CD4-positive, alpha-beta T cell treated with Interleukin-10 for 1 hour (primary cell): ENCODE measurements around the gene BPIFB4.
"Not testable (repeated sequence)": the region's sequence is repeated elsewhere in the genome, so short reads cannot be mapped to it uniquely, and the experiment has no call there.

Experiments
- DNase-seq: peaks from one replicate; pipeline ENCODE4 v3.0.0-alpha.2; 2020

Gene BPIFB4

DNA sequence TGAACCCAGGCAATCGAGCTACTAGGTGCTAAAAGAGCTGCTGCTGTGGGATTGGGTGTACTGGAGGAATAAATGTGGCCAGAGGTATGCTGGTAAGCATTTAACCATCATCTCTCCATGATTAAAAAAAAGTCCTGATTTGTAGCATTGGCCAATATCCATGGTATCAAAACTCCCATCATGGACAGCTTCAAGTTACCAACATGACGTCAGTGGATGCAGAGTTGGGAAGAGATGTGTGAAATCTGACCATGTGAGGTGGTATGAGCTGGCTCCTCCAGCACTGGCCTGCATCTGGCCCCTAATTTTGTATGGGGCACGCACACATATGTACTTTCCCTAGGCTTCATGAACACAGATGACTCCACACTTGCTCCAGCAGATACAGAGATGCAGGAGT lies 11.7 kb downstream of the BPIFB4 start:
- no peak for DNase-seq

- no peak for DNase-seq
Observed at GRCh38 chr20:33091693-33092092, 12.2 kb downstream of the BPIFB4 start.

- DNase-seq: no peak
Observed at GRCh38 chr20:33092361-33092760, 12.9 kb downstream of the BPIFB4 start.

DNA sequence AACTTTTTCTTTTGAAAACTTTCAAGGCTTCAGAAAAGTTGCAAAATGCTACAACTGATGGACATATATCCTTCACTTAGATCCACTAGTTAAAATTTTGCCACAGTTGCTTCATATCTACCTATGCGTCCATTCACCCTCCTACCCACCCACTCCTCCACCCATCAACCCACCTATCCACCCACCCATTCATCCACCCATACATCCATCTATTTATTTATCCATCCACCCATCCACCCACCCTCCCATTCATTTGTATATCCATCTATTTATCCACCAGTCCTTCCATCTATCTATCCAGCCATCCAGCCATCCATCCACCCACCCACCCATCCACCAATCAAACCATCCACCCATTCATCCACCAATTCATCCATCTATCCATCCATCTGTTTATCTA lies 13.6 kb downstream of the BPIFB4 start:
- no peak for DNase-seq

- DNase-seq: no peak
Observed at GRCh38 chr20:33093582-33093981, 14.1 kb downstream of the BPIFB4 start.

DNA sequence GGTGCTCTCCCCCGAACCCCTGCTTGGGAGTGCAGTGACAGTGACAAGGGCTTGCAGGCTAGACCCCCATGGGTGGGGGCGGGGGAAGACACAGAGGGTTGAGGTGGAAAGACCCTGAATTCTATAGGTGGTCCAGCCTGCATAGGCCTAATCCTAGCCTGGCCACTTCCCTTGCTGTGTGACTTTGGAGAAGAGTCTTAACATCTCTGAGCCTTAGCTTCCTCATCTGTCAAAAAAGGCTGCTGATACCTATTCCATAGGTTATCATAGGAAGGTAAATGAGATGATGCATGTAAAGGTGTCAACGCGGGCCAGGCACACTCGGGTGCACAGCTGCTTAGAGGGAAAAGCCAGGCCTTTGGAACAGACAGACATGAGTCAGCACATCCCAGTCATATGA lies 15.8 kb downstream of the BPIFB4 start:
- no peak for DNase-seq

DNA sequence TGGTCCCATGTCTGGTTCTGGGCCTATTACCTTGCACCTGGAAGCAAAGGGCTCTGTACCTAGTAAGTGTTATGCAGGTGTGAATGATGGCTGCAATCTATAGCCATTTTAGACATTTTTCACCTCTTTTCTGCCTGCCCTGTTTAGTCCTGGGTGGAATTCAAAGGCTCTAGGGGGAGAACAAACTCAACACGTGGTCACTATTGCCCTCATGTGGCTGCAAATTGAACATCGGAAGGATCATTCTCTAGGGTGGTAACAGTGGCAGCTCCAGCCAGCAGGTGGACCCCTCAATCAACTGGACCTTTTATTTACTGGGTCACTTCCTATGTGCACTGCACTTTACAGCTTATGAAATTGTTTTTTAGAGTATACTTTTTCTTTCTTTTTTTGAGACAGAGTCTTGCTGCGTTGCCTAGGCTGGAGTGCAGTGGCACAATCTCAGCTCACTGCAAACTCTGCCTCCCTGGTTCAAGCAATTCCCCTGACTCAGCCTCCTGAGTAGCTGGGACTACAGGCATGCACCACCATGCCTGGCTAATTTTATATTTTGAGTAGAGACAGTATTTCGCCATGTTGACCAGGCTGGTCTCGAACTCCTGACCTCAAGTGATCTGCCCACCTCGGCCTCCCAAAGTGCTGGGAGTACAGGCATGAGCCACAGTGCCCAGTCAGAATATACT lies 16.6 kb downstream of the BPIFB4 start:
- DNase-seq: peak; percentile 47

- DNase-seq: no peak
Observed at GRCh38 chr20:33097001-33097400, 17.6 kb downstream of the BPIFB4 start.

DNA sequence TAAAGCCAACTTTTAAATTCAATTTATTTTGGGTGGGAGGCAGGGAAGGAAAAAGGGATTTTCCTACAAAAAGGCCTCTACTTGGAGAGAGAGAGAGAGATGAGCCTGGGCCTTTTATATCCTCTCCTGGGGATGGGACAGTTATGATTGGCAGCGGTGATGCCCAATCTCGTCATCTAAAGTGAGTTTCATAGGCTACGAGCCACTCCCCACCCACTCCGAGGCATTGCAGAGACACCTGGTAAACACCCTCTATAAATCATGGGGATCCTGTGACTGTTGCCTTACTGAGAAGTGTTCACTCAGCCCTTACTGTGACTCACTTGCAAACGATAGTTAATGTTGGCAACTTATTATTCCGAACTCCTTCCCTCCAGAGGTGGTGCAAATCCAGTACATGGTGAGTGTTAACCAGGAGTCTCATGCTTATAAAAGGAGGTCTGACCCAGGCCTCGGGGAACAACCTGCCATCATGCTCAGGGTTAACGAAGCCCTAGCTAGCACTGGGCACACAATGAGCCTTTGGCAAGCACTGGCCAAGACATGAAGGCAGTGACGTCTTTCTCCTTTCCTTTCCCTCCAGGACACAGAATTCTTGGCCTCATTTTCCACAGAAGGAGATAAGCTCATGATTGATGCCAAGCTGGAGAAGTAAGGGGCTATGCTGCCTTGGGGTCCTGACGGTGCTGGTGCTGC lies 20.5 kb downstream of the BPIFB4 start:
- DNase-seq: no peak

GRCh38 chr20:33103556-33103955 lies 24.1 kb downstream of the BPIFB4 start:
- DNase-seq: no peak

DNA sequence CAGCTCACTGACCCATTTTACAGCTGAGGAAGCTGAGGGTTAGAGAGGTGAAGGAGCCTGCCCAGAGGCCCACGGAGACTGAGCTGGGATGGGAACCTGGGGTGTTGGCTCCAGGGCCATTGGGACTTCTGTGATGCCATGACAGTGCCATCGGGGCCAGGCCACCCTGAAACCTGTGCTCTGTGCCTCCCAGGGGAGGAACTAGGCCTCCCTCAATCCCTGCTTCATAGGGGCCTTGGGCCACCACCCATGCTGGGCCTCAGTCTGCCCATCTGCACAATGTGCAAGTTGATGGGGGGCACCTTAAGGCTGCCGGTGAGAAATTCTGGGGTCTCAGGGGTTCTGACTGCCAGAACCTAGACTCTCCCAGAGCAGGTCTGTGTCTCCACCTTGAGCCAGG lies 24.9 kb downstream of the BPIFB4 start:
- DNase-seq: no peak

- no peak for DNase-seq
Observed at GRCh38 chr20:33105316-33105924, 26.0 kb downstream of the BPIFB4 start.

DNA sequence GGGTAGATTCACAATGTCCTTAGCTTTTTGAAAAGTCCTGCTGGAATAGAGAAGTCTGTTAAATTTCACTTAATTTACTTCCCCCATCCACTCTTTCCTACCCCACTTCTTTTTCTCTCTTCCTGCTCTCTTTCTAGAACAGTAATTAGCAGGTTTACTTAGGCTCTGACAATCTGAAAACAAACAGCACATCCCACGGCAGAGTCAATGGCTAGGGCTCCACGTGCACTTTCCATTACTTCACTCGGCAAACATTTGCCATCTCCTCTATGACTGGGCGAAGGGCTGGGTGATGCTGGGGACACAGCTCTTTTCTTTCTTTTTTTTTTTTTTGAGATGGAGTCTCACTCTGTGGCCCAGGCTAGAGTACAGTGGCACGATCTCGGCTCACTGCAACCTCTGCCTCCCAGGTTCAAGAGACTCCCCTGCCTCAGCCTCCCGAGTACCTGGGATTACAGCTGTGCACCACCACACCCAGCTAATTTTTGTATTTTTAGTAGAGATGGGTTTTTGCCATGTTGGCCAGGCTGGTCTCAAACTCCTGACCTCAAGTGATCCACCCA lies 26.7 kb downstream of the BPIFB4 start:
- DNase-seq: not testable (repeated sequence)

DNA sequence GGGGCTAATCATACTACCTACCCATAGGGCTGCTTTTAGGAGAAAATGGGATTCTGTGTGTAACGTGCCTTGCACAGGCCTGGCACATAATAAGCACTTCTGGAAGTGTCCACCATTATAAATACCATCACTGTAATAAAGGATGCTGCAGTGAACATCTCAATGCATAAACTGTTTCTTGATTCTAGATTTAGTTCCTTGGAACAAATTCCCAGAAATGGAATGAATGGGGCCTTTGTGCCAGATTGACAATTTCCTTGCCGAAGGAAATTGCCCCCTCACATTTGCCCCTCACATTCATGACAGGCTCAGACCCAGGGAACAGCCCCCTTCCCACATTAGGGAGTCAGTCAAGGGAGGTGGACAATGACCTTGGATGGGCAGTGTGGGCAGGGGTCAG lies 29.2 kb downstream of the BPIFB4 start:
- DNase-seq: no peak

DNA sequence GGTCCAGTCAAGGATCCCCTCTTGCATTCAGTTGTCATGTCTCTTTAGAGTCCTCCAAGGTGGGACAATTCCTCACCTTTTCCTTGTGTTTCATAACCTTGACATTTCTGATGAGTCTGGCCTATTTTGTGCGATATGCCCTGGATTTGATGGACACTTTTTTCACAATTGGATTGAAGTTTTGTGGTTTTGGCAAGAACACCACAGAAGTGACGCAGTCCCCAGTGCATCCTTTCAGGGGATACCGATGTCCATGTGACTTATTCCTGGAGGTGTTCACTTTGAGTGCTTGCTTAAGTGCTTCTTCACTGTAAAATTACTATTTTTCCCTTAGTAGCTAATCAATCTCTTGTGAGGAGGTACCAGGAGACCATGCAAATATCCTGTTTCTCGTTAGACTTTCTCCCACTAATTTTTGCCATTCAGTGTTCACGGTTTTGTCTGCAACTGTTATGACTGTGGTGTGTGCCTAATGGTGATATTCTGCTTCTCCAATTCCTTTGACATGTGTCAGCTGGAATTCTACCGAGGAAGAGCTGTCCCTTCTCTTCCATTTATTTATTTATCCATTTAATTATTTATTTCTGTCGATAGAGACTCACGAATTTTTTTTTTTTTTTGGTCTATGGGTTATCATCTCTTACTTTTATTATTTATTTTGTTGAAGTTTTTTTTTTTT lies 30.8 kb downstream of the BPIFB4 start:
- DNase-seq: no peak

- no peak for DNase-seq
Observed at GRCh38 chr20:33111306-33111705, 31.9 kb downstream of the BPIFB4 start.

DNA sequence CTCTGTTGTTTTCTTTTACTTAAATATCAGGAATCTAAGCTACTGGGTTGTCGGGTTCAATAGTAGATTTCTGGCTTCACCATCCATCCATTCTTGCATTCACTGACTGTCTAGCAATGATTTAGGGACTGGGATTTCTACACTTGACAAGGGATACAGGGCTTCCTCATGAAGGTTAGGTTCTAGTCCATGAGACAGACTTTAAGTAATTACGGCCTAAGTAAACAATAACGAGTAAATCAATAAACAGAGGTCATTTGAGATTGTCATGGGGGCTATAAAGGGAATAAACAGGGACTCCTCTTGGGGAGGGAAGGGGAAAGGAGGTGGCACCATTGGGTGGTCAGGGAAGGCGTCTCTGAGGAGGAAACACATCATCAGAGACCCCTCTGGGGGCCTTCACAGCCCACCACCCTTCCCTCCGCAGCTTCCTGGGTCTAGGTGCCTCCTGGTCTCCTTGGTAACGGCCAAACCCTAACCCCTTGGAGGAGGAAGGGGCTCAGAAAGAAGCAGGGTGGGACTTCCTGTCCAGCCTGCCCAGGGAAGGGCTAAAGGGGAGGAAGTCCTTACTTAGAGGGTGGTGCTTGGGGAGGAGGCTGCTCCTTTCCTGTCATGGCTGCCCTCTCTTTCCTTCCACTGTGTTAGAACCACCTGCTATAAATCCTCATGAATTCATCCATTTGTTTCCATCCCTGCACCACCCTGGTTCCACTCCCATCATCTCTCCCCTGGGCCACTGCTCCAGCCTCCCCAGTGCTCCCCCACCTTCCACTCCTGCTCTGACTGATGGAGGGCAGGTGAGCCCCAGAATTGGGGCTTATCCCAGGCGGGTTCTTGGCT lies 33.3 kb downstream of the BPIFB4 start:
- no peak for DNase-seq

GRCh38 chr20:33113387-33113908 lies 34.0 kb downstream of the BPIFB4 start:
- no peak for DNase-seq

DNA sequence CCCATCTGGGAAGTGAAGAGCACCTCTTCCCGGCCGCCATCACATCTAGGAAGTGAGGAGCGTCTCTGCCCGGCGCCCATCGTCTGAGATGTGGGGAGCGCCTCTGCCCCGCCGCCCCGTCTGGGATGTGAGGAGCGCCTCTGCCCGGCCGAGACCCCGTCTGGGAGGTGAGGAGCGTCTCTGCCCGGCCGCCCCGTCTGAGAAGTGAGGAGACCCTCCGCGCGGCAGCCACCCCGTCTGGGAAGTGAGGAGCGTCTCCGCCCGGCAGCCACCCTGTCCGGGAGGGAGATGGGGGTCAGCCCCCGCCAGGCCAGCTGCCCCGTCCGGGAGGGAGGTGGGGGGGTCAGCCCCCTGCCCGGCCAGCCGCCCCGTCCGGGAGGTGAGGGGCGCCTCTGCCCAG lies 36.1 kb downstream of the BPIFB4 start:
- not testable (repeated sequence) for DNase-seq

- DNase-seq: no peak
Observed at GRCh38 chr20:33119725-33120720, 40.6 kb downstream of the BPIFB4 start.

DNA sequence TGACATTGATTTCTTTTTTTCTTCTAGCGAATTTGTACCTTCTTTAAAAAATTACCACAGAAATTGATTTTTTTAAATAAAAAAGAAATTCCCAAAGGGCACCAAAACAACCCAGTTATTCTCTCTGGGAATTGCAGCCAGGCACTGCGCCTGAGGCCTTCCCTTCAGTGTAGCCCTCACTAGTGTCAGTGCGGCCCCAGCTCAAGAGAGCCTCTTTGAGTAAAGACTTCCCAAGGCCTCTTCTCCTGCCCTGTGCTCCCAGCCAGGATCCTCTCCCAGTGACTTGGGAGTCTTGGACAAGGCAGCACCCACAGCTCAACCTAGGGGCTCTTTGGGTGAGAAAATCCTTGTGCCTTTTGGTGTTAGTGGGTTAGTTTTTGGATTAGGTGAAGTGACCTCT lies 41.5 kb downstream of the BPIFB4 start:
- no peak for DNase-seq
